OCI-LY3 (cell line): ENCODE data around the gene MSMP.

Experiments used
- CTCF ChIP-seq: fragments of 200-600, 300-600 bp; sonication (generic); IDR thresholded peaks from 2 replicates; pipeline ENCODE4 v1.5.1; 2014; ENCODE audit warnings: antibody characterized with exemption, low read length, low read depth
- EZH2phosphoT487 ChIP-seq: fragments of 200-600 bp; shearing (Covaris generic); IDR thresholded peaks from 2 replicates; pipeline ENCODE4 v1.6.1; 2018; ENCODE audit warnings: antibody characterized with exemption, mixed run types, low read depth

- TF ChIP-seq CTCF (peak; percentile 70), EZH2phosphoT487 (no peak)
These were observed 2.5 kb upstream of the MSMP start for GRCh38 chr9:35756275-35757225.
